GM18508 (cell line): Measurements from ENCODE around the gene AFF3.
"Not testable (repeated sequence)": the region's sequence is repeated elsewhere in the genome, so short reads cannot be mapped to it uniquely, and the experiment has no call there.

Experiments
- ATAC-seq: cut with Tn5 transposase; IDR thresholded peaks from one replicate; pipeline ENCODE4 v1.9.1; 2021; ENCODE audit warnings: moderate number of reproducible peaks; ENCODE audit not compliant: insufficient read depth, unreplicated experiment

The AFF3 gene

GRCh38 chr2:99784282-99784681 lies 358.1 kb downstream of the AFF3 start:
- ATAC-seq: no peak

GRCh38 chr2:99780276-99780675 lies 362.1 kb downstream of the AFF3 start:
- ATAC-seq: no peak

GRCh38 chr2:99779276-99779675 lies 363.1 kb downstream of the AFF3 start:
- ATAC-seq: no peak

GRCh38 chr2:99777656-99778290 lies 364.6 kb downstream of the AFF3 start:
- no peak for ATAC-seq

GRCh38 chr2:99776906-99777646 lies 365.3 kb downstream of the AFF3 start:
- ATAC-seq: no peak

- ATAC-seq: no peak
Observed at GRCh38 chr2:99776206-99776905, 366.0 kb downstream of the AFF3 start.

- ATAC-seq: no peak
Observed at GRCh38 chr2:99775585-99775984, 366.8 kb downstream of the AFF3 start.

- not testable (repeated sequence) for ATAC-seq
Observed at GRCh38 chr2:99773642-99774041, 368.7 kb downstream of the AFF3 start.

GRCh38 chr2:99772591-99773331 lies 369.6 kb downstream of the AFF3 start:
- ATAC-seq: no peak

GRCh38 chr2:99771681-99772333 lies 370.6 kb downstream of the AFF3 start:
- no peak for ATAC-seq

GRCh38 chr2:99770876-99771275 lies 371.5 kb downstream of the AFF3 start:
- ATAC-seq: no peak

GRCh38 chr2:99765731-99766318 lies 376.6 kb downstream of the AFF3 start:
- ATAC-seq: no peak

GRCh38 chr2:99763764-99764163 lies 378.6 kb downstream of the AFF3 start:
- no peak for ATAC-seq

- no peak for ATAC-seq
Observed at GRCh38 chr2:99762714-99763113, 379.7 kb downstream of the AFF3 start.

GRCh38 chr2:99757611-99758114 lies 384.7 kb downstream of the AFF3 start:
- no peak for ATAC-seq

- ATAC-seq: no peak
Observed at GRCh38 chr2:99756059-99756458, 386.3 kb downstream of the AFF3 start.

- ATAC-seq: no peak
Observed at GRCh38 chr2:99754210-99754609, 388.2 kb downstream of the AFF3 start.

GRCh38 chr2:99753505-99753904 lies 388.9 kb downstream of the AFF3 start:
- no peak for ATAC-seq

GRCh38 chr2:99748344-99748743 lies 394.0 kb downstream of the AFF3 start:
- no peak for ATAC-seq

- ATAC-seq: no peak
Observed at GRCh38 chr2:99747842-99748241, 394.5 kb downstream of the AFF3 start.
